ENCODE data around the gene KRTAP4-9.

GRCh38 chr17:41057547-41057946 is 47.6 kb upstream of the KRTAP4-9 start:
- TF ChIP-seq POLR2A (IDR thresholded peaks at IDR 0.05) (no peak), CTCF (IDR thresholded peaks at IDR 0.05) (no peak), EP300 (IDR thresholded peaks at IDR 0.05) (no peak)
